ENCODE measurements around the gene CYB5RL.

DNA sequence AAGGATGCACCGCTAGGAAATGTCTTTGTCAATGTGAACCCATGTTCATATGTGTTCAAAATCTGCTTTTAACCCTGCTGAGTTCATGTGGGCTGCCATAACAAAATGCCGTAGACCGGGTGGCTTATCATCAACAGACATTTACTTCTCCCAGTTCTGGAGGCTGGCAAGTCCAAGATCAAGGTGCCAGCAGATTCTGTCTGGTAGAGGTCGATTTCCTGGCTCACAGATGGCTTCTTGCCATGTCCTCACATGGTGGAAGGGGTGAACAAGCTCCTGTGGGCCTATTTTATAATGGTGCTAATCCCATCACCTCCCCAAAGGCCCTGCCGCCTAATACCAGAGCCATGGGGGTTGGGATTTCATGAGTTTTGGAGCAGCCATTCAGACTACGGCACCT, 42.4 kb downstream of the CYB5RL start:
- TF ChIP-seq POLR2AphosphoS5 (IDR thresholded peaks at IDR 0.05; ENCODE audit: borderline replicate concordance, low read depth, low read length) (no peak), EZH2 (IDR thresholded peaks at IDR 0.05) (no peak), FOXP2 (optimal IDR thresholded peaks at IDR 0.05; ENCODE audit: control extremely low read depth, extremely low read length, insufficient read depth) (no peak)

All from SK-N-MC (cell line).